Lower leg skin (tissue), 3 donors: Measurements from ENCODE around the gene PDZD2.
"Not testable (repeated sequence)": the region's sequence is repeated elsewhere in the genome, so short reads cannot be mapped to it uniquely, and the experiment has no call there.

Experiments
- POLR2A ChIP-seq, 2 donors: fragments of 450-650 bp; IDR thresholded peaks; one replicate each; pipeline ENCODE4 v1.6.1; 2016 to 2017; ENCODE audit warnings: antibody characterized with exemption in 2 of 2, mild to moderate bottlenecking in 1 of 2, moderate library complexity in 1 of 2
- TF ChIP-seq, protein P1 (sequence below), 3 donors: fragments of 450-650 bp; IDR thresholded peaks; one replicate each; pipeline ENCODE4 v1.5.1; 2016; ENCODE audit warnings: antibody characterized with exemption in 3 of 3, mild to moderate bottlenecking in 3 of 3, moderate library complexity in 2 of 3

GRCh38 chr5:31776294-31776693 is 137.4 kb downstream of the PDZD2 start:
- TF ChIP-seq POLR2A (IDR thresholded peaks at IDR 0.05), result not testable (repeated sequence)
- TF ChIP-seq, protein P1, sequence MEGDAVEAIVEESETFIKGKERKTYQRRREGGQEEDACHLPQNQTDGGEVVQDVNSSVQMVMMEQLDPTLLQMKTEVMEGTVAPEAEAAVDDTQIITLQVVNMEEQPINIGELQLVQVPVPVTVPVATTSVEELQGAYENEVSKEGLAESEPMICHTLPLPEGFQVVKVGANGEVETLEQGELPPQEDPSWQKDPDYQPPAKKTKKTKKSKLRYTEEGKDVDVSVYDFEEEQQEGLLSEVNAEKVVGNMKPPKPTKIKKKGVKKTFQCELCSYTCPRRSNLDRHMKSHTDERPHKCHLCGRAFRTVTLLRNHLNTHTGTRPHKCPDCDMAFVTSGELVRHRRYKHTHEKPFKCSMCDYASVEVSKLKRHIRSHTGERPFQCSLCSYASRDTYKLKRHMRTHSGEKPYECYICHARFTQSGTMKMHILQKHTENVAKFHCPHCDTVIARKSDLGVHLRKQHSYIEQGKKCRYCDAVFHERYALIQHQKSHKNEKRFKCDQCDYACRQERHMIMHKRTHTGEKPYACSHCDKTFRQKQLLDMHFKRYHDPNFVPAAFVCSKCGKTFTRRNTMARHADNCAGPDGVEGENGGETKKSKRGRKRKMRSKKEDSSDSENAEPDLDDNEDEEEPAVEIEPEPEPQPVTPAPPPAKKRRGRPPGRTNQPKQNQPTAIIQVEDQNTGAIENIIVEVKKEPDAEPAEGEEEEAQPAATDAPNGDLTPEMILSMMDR (IDR thresholded peaks at IDR 0.05), result not testable (repeated sequence)
